Measurements from ENCODE around the gene DCAF8.

DNA sequence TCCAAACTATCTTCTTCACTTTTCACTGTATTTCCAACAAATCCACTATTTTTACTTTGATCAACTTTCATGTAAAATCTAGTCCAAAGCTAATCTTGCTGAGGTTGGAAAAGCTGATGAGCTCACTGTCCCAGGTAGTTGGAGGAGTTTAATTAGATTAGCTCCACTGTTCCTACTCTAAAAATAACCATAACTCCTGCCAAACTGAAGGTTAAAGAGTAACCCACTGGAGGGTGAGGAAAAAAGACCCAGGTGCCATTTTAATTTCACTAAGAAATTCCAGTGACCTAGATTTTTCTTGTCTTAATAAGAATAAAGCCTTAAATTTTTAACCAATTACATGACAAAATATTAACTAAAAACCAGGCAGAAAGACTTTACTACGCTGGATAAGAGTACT is 15.3 kb downstream of the DCAF8 start:
- TF ChIP-seq, protein P1, sequence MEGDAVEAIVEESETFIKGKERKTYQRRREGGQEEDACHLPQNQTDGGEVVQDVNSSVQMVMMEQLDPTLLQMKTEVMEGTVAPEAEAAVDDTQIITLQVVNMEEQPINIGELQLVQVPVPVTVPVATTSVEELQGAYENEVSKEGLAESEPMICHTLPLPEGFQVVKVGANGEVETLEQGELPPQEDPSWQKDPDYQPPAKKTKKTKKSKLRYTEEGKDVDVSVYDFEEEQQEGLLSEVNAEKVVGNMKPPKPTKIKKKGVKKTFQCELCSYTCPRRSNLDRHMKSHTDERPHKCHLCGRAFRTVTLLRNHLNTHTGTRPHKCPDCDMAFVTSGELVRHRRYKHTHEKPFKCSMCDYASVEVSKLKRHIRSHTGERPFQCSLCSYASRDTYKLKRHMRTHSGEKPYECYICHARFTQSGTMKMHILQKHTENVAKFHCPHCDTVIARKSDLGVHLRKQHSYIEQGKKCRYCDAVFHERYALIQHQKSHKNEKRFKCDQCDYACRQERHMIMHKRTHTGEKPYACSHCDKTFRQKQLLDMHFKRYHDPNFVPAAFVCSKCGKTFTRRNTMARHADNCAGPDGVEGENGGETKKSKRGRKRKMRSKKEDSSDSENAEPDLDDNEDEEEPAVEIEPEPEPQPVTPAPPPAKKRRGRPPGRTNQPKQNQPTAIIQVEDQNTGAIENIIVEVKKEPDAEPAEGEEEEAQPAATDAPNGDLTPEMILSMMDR (IDR thresholded peaks at IDR 0.05; ENCODE audit: insufficient read depth, low read length) = no peak
- TF ChIP-seq, protein P2, sequence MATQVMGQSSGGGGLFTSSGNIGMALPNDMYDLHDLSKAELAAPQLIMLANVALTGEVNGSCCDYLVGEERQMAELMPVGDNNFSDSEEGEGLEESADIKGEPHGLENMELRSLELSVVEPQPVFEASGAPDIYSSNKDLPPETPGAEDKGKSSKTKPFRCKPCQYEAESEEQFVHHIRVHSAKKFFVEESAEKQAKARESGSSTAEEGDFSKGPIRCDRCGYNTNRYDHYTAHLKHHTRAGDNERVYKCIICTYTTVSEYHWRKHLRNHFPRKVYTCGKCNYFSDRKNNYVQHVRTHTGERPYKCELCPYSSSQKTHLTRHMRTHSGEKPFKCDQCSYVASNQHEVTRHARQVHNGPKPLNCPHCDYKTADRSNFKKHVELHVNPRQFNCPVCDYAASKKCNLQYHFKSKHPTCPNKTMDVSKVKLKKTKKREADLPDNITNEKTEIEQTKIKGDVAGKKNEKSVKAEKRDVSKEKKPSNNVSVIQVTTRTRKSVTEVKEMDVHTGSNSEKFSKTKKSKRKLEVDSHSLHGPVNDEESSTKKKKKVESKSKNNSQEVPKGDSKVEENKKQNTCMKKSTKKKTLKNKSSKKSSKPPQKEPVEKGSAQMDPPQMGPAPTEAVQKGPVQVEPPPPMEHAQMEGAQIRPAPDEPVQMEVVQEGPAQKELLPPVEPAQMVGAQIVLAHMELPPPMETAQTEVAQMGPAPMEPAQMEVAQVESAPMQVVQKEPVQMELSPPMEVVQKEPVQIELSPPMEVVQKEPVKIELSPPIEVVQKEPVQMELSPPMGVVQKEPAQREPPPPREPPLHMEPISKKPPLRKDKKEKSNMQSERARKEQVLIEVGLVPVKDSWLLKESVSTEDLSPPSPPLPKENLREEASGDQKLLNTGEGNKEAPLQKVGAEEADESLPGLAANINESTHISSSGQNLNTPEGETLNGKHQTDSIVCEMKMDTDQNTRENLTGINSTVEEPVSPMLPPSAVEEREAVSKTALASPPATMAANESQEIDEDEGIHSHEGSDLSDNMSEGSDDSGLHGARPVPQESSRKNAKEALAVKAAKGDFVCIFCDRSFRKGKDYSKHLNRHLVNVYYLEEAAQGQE (IDR thresholded peaks at IDR 0.05; ENCODE audit: insufficient replicate concordance, low read depth) = no peak
- TF ChIP-seq POLR2AphosphoS5 (IDR thresholded peaks at IDR 0.05; ENCODE audit: low read depth) (no peak), SPI1 (IDR thresholded peaks at IDR 0.05; ENCODE audit: borderline replicate concordance, low read depth) (no peak)

All from HL-60 (cell line).